C4-2B (cell line): Measurements from ENCODE around the gene PDE8B.

ENCODE experiments used
- H3K27ac ChIP-seq: fragments of 450-650 bp; 2 replicates; pipeline ENCODE4 v1.5.1; 2017
- ZFX ChIP-seq: fragments of 450-650 bp; IDR thresholded peaks from 2 replicates; pipeline ENCODE4 v1.6.1; 2017
- TF ChIP-seq, protein P1 (sequence below): fragments of 450-650 bp; conservative IDR thresholded peaks from 2 replicates; pipeline ENCODE4 v1.5.1; 2017; ENCODE audit warnings: mild to moderate bottlenecking

PDE8B gene

DNA sequence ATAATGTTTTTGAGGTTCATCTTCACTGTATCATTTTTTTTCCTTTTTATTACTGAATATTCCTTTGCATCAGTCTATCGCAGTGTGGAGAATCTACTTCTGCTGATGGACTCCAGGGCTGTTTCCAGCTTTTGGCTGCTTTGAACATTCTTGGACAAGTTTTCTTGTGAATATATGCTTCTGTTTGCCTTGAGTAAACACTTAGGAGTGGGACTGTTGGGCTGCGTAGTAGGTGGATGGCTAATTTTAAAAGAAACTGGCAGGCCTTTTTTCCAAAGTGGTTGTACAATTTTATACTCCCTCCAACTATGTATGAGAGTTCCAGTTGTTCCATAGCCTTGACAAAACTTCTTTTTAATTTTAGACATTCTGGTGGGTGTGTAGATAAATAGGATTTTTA lies 179.3 kb downstream of the PDE8B start:
- no peak overlapping the region for H3K27ac ChIP-seq
- TF ChIP-seq ZFX: no peak
- TF ChIP-seq, protein P1, sequence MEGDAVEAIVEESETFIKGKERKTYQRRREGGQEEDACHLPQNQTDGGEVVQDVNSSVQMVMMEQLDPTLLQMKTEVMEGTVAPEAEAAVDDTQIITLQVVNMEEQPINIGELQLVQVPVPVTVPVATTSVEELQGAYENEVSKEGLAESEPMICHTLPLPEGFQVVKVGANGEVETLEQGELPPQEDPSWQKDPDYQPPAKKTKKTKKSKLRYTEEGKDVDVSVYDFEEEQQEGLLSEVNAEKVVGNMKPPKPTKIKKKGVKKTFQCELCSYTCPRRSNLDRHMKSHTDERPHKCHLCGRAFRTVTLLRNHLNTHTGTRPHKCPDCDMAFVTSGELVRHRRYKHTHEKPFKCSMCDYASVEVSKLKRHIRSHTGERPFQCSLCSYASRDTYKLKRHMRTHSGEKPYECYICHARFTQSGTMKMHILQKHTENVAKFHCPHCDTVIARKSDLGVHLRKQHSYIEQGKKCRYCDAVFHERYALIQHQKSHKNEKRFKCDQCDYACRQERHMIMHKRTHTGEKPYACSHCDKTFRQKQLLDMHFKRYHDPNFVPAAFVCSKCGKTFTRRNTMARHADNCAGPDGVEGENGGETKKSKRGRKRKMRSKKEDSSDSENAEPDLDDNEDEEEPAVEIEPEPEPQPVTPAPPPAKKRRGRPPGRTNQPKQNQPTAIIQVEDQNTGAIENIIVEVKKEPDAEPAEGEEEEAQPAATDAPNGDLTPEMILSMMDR: no peak

DNA sequence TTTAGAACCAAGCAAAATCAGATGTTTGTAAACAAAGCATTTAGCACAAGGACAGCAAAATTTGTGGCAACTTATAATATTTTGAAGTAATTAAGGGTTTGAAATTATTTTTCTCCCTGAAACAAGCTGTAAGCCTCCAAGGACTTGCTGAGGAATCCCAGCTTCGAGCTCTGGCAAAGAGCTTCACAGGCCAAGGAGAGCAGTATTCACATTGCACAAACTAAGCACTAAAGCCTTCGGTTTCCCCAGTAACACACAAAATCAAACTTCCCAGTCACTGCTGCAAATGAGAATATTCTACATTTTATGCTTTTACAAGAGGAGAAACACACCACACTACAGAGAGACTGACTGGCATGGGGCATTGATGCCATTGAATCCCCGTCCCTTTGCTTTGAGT lies 179.7 kb downstream of the PDE8B start:
- no peak overlapping the region for H3K27ac ChIP-seq
- TF ChIP-seq ZFX: no peak
- TF ChIP-seq, protein P1: no peak

DNA sequence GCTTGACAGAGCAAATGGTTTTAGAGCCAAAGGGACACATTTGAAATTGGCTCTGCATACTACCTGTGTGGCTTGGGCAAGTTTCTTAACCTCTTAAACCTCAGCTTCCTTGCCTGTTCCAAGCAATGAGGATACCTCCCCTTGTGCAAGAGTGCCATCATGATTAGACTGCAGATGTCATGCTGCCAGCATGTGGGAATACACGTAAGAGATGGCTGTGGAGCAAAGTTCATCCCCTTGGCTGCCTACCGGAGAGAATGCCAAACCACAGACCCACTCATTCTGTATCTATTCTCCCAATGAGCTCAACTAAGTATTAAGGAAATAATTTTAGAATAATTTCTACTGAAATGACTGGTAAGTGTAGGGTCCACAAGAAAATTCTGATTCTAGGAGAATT lies 180.3 kb downstream of the PDE8B start:
- no peak overlapping the region for H3K27ac ChIP-seq
- TF ChIP-seq, protein P1: no peak
- no peak for TF ChIP-seq ZFX

DNA sequence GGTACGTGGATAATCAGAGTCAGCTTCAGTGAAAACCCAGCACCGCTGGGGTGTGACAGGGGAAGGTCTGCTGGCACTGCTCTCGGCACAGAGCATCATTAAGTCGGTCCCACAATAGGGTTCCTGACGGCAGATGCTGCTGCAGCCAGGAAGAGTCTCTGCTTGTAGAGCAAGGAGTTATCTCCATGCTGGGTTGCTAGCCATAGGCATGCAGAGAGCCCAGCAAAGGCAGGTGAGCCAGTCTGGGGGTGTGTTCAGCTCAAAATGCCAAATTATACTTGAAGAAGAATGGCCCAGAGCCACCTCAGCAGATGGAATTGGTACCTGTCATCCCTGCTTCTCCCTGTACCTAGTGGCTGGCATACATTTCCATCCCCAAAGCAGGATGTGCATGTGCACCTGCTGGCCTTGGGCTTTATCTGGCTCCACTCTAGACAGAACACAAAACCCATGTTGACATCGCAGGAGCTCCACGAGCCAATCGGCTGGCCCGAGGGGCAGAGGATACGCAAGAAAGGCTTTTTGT lies 180.8 kb downstream of the PDE8B start:
- TF ChIP-seq ZFX: no peak
- TF ChIP-seq, protein P1: no peak
- no peak overlapping the region for H3K27ac ChIP-seq

DNA sequence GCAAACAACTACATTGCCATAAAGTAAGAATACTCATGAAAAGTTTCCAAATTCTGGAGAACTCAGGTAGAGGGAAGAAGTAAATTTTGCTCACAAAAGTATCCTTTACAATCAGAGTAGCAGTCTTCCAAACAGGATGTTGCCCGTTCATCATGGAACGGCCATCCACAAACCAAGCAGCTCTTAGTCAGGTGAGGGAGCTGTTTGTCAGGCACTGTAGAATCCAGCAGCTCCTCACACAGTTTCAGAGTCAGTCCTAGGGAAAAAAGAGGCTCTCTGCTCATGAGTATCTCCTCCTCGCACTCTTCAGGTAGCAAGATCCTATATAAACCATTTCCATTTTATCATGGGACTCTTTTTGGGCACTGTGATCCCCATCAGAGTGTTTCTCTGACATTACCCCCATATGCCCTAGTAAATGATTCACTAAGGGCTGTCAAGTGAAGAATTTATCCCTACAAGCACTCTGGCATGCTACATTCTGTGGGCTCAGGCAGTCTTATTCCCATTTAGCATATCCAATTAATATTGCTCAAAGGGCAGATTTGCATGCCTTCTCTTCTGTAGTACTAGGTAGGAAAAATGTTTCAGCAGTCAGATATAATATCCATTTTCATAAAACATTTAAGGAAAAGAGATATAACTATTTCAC lies 183.7 kb downstream of the PDE8B start:
- TF ChIP-seq, protein P1: no peak
- no peak for TF ChIP-seq ZFX

DNA sequence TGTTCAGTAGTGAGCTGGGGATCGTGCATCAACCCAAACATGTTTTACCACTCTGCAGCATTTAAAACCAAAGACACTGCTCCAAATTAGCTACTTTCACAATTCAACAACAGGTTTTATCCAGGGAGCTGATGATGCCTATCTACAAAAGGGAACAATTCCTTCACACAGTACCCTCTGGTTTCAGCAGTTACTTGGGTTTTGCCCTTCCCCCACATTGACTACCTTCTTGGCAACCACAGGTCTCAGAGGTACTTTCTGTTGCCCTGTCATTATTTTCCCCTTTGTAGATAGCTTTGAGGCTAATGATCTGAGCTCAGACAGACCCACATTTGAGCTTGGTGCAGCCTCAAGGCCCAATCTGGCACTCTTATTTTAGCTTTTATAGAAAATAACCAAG lies 185.5 kb downstream of the PDE8B start:
- TF ChIP-seq, protein P1: no peak
- no peak overlapping the region for H3K27ac ChIP-seq

More for the DNA sequence above, 183.7 kb downstream of the PDE8B start:
- H3K27ac ChIP-seq: no peak overlapping the region

DNA sequence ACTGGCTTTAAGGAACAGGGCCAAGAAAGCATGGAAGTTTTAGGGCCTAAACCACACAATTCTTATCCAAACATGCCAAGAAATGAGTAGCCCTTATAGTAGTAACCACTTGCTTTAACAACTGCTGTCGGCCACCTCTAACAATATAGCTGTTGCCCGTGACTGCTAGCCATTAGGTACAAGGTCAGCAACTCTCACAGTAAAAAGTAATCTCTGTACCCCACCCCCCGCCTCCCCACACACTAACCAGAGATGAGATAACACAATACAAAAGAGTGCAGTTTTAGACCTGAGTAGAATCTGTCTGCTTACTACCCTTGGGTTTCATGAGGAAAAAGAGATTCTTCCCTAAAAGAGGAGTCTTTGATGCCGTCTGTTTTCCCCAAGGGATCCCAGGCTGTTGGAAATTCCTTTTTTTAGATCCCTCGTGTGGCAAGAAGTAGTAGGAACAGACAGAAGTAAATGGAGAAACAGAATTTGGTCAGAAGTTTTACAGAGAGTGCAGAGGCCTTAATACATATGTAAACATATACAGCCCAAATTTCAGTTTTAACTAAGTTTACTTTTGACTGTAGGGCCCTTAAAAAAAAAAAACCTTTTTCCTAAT lies 187.3 kb downstream of the PDE8B start:
- TF ChIP-seq, protein P1: no peak
- no peak for TF ChIP-seq ZFX
- H3K27ac ChIP-seq: no peak overlapping the region
